GM18508 (cell line): ENCODE measurements around the gene DENND6A.
"Not testable (repeated sequence)": the region's sequence is repeated elsewhere in the genome, so short reads cannot be mapped to it uniquely, and the experiment has no call there.

Experiments used
- ATAC-seq: cut with Tn5 transposase; IDR thresholded peaks from one replicate; pipeline ENCODE4 v1.9.1; 2021; ENCODE audit warnings: moderate number of reproducible peaks; ENCODE audit not compliant: insufficient read depth, unreplicated experiment

DENND6A gene

DNA sequence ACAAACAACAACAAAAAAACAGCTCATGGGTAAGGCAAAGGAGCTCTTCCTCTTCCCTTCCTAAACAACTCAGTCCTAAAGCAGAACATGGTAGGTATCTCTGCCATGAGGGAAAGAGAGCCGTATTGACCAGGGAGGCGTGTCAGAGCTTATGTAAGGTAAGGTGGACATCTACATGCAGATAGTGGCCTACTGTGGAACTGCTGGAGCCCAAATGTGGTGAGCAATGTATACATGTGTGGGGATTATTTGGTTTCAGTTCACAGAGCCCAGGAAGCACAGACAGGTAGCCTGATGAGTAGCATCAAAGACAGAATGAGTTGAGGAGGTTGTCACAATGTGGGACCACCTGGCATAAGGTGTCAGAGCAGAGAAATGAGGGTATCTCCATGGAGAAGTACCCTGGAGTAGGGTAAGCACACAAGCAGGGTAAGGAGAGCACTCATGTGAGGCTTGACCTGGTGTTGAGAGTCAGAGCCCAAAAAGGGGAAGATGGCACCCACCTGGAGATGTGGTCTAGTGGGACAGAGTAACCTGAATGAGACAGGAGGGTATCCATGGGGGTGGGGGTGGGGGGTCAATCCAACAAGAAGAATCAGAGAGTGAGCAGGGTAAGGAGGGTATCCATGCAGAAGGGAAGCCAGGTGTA, 45.5 kb downstream of the DENND6A start:
- no peak for ATAC-seq

DNA sequence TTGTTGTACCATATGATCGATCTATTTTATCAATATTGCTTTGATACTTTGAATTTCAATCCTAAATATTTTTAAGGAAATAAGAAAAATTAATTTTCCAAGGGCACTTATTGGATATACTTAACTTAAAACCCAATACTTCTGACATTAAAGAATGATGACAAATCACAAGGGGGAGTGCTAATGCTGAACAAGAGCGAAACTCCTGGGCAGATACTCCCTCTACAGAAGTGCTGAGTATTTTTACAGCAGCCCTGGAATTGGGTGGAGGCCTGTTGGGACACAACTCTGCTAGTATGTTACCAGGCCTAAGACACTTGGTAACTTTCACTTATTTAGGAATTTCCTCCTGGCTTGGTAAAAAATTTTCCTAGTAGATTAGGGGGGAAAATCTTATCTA, 46.2 kb downstream of the DENND6A start:
- no peak for ATAC-seq

DNA sequence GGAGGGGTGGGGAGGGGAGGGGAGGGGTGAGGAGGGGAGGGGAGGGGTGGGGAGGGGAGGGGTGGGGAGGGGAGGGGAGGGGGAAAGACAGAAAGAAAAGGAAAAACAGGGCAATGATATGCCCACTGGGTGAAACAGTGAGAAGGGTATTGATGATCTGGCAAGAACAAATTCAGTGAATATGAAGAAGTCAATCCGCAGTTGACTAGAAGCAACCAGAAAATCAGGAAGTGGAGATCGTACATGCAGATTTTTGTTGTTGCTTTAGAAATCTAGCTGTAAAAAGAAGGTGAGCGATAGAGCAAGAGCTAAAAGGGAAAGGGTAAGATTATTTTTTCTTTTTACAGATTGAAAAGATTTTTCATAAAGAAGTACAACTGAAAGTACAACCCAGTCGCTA, 48.1 kb downstream of the DENND6A start:
- no peak for ATAC-seq

DNA sequence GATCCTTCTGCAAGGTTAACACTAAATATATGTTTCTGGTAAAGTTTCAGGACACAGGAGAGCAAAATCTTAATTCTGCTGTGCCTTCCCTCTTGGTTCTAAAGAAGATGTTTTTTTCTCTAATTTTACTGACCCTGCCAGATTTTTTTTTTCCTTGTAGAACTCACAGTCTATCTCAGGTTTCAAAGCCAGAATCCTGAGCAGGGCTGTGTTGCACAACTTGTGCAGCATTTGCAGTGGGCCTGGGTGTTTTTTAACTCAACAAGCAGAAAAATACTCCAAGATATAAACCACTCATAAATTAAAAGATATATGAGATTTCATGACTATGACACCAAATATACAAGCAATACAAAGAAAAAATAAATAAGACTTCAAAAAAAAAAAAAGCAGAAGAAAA, 55.5 kb downstream of the DENND6A start:
- no peak for ATAC-seq

DNA sequence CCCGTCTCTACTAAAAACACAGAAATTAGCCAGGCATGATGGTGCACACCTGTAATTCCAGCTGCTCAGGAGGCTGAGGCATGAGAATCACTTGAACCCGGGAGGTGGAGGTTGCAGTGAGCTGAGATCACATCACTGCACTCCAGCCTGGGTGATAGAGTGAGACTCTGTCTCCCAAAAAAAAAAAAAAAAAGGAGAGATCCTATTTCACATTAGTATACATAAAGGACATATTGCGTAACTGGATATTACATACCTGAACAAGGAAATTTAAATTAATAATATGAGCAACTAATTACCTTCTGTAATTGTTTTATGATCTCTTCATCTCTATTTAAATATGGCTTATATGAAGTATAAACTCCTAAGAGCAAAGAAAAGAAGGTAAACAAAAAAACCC, 58.6 kb downstream of the DENND6A start:
- not testable (repeated sequence) for ATAC-seq

DNA sequence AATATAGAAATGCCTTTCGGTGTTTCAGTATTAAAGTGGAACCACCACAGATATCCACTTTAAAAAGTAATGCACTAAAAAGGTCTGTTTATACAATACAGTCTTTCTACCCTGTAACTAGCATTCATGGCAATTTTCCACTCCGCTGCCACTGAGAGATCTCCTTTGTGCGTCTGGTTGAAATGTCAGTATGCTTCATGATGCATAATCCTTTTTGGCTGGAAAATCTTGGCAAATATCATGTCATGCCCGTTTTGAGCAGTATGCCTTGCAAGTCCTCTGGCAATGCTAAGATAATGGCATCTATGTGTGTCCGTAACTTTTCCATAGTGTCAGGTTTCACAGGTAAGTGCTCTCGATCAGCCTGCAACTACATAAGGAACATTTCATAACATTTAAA, 64.9 kb downstream of the DENND6A start:
- ATAC-seq, result no peak

DNA sequence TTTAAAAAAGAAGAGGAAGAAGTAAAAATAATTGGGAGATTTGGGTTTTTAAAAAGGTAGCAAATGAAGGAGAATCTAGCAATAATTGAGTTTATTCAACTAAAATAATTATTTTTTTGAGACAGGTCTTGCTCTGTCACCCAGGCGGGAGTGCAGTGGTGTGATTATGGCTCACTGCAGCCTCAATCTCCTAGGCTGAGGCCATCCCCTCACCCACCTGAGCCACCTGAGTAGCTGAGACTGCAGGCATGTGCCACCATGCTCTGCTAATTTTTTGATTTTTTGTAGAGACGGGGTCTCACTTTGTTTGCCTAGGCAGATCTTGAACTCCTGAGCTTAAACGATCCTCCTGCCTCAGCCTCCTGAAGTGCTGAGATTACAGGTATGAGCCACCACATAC, 68.1 kb downstream of the DENND6A start:
- ATAC-seq, result no peak

DNA sequence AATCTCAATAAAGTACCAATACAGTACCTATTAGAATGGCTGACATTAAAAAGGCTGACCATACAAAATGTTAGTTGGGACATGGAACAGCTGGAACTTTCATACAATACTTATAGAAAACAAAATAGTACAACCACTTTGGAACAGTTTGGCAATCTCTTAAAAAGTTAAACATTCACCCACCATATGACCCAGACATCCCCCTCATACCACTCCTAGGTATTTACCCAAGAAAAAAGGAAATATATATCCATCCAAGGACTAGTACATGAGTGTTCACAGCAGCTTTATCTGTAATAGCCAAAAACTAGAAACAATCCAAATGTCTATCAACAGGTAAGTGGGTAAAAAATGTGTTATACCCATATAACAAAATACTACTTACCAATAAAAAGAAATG, 70.5 kb downstream of the DENND6A start:
- ATAC-seq, result no peak

DNA sequence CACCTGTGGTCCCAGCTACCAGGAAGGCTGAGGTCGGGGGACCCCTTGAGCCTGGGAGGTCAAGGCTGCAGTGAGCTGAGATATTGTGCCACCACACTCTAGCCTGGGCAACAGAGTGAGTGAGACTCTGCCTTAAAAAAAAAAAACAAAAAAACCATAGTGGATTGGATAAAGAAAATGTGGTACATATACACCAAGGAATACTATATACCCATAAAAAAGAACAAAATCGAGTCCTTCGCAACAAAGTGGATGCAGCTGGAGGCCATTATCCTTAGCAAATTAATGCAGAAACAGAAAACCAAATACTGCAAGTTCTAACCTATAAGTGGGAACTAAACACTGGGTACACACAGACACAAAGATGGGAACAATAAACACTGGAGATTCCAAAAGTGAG, 75.1 kb downstream of the DENND6A start:
- ATAC-seq, result no peak

DNA sequence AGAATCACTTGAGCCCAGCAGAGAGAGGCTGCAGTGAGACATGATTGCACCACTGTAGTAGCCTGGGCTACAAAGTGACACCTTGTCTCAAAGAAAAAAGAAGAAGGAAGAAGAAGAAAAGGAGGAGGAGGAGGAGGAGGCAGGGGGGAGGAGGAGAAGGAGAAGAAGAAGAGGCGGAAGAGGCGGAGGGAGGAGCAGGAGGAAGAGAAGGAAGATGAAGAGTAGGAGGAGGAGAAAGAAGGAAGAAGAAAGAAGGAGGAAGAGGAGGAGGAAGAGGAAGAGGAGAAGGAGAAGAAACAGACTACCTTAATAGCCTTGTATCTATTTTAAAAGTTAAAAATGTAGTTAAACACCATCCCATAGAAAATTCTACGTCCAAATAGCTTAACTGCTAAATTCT, 76.6 kb downstream of the DENND6A start:
- no peak for ATAC-seq

DNA sequence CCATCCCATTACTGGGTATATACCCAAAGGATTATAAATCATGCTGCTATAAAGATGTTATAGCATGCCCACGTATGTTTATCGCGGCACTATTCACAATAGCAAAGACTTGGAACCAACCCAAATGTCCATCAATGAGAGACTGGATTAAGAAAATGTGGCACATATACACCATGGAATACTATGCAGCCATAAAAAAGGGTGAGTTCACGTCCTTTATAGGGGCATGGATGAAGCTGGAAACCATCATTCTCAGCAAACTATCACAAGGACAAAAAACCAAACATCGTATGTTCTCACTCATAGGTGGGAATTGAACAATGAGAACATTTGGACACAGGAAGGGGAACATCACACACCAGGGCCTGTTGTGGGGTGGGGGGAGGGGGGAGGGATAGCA, 81.0 kb downstream of the DENND6A start:
- not testable (repeated sequence) for ATAC-seq

DNA sequence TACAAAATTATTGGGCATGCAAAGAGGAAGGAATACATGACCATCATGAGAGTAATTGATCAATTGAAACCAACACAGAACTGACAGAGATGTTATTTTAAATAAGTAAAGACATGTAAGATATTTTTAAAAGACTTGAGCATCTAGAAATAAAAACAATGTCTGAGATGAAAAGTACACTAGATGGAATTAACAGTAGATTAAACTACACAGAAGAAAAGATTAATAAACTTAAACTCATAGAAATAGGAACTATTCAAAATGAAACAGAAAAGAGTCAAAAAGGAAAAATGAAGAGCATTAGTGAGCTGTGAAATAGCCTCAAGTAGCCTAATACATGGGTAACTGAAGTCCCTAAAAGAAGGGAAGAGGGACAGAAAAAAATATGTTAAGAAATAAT, 87.2 kb downstream of the DENND6A start:
- ATAC-seq, result no peak

DNA sequence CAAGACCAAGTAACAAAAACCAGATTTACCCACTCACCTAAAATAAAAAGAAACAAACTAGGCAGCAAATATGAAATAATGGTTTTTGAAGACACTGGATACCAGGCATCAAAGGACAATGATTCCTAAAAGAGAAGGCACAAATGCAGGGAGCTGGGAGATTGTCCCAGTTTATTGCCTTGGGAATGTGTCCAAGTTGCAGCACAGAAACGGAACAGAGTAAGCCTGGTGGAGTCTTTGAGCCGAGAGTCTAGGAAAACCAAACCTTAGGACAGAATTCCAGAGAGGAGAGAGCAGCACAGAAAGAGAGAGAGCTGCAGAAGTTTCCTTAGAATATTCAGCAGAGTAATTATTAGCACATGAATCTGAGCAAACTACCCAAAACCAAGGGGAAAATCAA, 87.9 kb downstream of the DENND6A start:
- ATAC-seq, result no peak

DNA sequence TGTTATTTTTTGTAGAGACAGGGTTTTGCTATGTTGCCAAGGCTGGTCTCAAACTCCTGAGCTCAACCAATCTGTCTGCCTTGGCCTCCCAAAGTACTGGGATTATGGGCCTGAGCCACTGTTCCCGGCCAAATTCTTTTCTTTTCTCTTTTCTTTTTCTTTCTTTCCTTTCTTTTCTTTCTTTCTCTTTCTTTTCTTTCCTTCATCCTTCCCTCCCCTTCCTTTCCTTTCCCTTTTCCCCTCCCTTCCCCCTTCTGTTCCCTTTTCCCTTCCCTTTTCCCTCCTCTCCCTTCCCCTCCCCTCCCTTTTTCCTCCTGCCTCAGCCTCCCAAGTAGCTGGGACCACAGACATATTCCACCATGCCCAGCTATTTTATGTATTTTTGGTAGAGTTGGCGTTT, 92.7 kb downstream of the DENND6A start:
- ATAC-seq, result no peak

DNA sequence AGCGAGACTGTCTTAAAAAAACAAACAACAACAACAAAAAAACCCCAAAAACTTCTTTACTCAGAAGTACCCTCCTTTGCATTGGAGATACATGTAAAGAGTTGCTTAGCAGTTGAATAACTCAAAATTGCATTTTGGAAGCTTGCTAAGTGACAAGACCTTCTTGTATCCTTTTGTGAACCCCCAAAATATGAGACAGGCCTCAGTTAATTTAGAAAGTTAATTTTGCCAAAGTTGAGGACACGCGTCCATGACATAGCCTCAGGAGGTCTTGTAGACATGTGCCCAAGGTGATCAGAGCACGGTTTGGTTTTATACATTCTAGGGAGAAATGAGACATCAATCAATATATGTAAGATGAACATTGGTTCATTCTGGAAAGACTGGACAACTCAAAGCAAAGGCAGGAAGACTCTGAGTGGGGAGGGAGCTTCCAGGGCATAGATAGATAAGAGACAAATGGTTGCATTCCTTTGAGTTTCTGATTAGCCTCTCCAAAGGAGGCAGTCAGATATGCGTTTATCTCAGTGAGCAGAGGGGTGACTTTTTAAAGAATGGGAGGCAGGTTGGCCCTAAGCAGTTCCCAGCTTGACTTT, 94.0 kb downstream of the DENND6A start:
- ATAC-seq, result no peak

DNA sequence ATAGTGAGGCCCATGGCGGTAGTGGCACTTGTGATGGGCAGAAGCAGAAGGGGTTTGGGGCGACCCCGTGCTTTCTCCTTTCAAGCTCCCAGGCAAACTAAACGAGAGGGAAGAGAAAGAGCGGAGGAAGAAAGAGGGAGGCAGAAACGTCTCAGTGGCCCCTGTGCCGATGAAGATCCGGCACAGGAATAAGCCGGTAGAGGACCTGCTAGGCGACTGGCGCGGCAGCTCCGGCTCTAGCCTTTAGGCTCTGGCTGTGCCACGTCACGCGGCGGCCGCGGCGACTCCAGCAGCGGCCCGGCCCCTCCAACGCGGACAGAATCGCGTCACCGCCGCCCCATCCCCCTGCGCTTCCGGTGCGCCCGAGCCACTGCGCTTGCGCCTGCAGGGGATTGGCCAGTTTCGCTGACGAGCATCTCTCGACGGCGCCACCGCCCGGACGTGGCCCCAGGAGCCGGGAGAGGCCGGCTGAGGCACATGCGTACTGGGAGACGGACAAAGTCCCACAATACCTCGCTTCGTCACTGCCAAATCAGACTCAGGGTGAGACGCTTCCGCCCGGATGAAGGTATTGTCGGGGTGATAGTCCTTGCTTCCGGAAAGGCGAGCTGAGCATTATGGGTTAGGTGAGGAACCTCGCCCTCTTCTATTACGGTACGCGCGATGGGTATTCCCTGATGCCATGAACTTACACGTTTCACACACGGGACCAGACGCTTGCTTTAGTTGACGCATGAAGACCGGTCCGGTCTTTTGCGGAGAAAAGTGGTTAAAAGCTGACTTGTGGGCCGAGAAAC, 95.6 kb downstream of the DENND6A start, which contains the start of gene ARF4:
Gene ARF4, minus strand, starts transcription at position 218 of the 797 bp plus-strand sequence. Its CDS starts 204 bp downstream, at position 14.
- peak; percentile 94 for ATAC-seq

DNA sequence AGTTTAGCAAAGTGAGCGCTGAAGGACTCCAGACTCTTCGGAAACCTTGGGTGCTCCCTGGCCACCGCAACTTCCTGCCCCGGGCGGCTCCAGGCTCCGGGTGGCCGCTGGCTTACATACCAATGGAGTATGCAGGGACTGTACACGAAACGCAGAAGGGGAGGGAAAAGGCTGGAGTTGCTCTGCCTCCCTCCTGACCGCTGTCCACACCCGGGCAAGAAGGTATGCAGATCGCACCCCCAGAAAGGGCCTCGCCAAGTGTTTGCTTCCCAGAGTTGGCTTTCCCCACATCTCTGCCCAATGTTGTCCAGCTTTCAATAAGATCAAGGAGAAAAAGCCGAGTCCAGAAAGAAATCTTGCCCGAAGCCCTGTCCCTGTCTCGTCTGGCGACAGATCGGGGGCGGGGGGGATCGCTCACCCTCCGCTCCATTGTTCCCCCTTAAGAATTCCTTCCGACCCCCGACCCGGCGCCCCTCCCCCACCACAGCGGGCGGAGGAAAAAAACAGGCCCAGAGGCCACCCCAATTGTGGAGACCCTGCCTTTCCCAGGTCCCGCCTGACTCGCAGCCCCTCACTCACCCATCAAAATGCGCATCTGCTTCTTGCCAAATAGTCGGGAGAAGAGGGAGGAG, 96.3 kb downstream of the DENND6A start:
- no peak for ATAC-seq

DNA sequence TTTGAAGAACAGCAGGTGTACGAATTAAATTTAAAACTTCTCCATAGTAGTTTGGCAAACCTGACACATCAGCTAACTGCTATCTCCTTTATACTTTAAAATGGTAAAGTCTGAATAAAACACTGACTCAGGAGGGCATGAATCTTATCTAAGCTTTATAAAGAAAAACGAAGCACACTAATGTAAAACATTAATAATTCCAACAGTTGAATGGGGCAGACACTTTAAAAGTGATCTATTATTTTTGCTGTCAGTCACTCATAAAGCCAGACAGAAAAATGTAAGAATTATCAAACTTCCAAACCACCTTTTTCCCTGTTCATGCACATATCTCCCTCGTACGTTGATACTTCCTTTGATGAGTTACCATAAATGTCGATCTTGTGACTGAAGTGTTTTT, 98.3 kb downstream of the DENND6A start:
- no peak for ATAC-seq

DNA sequence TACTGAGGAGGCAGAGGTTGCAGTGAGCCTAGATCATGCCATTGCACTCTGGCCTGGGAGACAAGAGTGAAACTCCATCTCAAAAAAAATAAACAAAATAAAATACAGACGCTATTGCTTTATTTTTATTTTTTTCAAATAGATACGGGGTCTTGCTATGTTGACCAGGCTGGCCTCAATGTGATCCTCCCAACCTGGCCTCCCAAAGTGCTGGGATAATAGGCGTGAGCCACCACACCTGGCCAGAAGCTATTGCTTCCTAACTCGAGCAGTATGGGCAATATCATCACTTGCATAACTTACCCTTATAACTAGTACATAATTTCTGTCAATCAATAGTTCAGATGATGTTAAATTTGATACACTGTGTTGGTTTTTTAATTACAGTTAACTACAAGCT, 98.7 kb downstream of the DENND6A start:
- ATAC-seq, result no peak

DNA sequence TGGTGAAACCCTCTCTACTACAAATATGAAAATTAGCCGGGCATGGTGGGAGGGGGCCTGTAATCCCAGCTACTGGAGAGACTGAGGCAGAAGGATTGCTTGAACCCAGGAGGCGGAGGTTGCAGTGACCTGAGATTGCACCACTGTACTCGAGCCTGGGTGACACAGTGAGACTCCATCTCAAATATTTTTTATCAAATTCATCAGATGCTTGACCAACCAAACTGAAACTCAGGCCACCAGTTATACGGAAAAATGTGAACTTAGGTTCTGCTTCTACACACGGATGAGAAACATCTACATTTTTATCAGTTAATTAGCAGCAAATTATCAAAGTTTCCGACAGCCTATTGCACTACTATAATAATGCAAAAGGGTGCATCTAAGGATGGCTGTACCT, 100.6 kb downstream of the DENND6A start:
- no peak for ATAC-seq

DNA sequence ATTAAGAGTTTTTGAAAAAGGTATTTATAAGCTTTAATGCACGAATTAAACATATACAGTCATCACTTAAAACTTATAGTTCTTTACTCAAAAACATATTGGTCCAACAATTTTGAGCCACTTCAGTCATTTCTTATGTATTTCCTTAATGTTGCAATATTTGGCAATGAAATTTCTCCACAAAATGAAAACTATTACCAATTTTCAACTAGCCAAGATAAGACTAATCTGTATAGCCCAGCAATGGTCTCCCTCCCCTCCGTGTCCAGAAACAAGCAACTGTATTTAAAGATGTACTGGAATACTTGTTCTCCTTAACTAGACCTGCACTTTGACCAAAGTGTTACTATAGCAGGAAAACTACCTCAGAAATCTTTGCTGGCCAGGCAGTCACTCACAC, 105.0 kb downstream of the DENND6A start:
- ATAC-seq, result no peak
